CD4-positive, alpha-beta T cell treated with Interleukin-15 for 1 hour (primary cell): ENCODE results near the gene CNPY2.
A peak's percentile ranks its signal among the peaks of the same experiment; 100 is the strongest.
"Not testable (repeated sequence)": the region's sequence is repeated elsewhere in the genome, so short reads cannot be mapped to it uniquely, and the experiment has no call there.

Experiments used
- DNase-seq: peaks from one replicate; pipeline ENCODE4 v3.0.0-alpha.2; 2020

CNPY2 gene

GRCh38 chr12:56315622-56316473, at the start of gene CNPY2:
TSS of gene CNPY2 (minus strand) at chr12:56315988. CDS start at chr12:56315217, 771 bp downstream.
- peak; percentile 96 for DNase-seq

DNA sequence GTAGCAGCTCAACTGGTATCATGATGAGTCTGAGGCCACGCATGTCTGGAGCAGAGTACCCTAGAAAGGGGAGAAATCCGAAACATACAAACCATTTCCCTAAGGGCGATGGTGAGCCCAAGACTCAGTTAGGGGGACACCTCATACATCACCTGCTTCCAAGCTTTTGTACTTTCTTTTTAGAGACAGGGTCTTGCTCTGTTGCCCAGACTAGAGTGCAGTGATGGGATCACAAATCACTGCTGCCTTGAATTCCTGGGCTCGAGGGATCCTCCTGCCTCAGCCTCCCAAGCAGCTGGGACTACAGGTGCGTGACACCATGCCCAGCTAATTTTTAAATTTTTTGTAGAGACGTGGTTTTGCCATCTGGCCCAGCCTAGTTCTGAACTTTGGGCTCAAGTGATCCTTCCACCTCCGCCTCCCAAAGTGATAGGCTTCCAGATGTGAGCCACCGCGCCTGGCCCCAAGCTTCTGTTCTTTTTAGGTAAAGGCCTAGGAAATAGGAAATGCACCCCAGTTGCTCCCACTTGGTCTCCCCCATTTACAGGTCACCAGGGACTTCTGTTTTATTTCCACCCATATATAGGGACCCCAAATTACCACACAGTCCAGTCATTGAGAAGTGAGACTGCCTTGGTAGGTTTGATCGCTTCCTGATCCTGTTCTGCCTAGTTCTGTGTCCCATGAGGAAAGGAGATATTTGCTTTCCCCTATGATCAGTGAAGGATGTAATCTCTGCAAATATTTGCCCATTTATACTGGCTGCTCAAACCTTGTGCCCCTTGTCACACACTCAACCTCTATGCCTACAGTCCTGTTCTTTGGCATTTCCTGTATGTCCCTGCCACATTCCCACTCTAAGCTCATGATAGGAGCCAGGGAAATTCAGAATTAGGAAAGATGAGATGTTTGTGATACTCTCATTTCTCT, 46.6 kb upstream of the CNPY2 start, which contains the start of gene APOF:
Gene APOF, minus strand, starts transcription at position 728 of the 930 bp plus-strand sequence. Its CDS starts 112 bp downstream, at position 616.
- DNase-seq: no peak

GRCh38 chr12:56361487-56362129, 45.8 kb upstream of the CNPY2 start:
- DNase-seq: no peak

DNA sequence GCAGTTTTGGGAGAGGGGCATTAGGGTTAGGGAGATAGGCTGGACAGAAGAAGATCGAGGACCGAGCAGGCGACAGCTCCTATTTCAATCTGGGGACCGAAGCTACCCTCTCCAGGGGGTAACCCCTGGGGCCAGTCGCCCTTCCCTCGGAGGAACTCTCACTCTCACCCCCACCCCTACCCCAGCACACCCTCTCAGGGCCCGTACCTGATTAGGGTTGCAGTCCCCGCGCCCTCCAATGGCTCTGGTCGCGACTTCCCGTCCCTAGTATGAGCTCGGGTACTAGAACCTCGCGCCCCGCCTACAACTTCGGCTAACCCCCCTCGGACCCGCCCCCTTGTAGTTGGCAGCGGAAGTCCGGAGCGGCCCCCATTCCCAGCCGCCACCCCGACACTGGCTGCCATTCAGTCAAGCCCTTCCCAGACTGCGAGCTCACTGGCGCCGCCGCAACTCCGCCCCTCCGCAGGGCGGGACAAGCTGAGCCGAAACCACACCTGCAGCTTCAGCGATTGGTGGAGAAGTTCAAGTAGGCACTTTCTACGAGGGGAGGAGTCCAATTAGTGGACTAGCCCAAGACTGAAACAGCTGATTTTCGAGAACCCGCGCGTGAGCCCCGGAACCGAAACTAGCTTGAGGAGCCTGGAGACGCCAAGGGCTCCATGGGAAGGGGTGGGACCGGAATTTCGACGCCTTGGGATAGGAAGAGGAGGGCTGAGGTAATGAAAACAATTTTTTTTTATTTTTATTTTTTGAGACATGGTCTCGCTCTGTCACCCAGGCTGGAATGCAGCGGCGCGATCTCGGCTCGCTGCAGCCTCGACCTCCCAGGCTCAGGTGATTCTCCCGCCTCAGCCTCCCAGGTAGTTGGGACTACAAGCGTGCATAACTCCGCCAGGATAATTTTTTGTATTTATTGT, 44.3 kb upstream of the CNPY2 start, which contains the start of gene STAT2:
Gene STAT2, minus strand, starts transcription at position 257 of the 917 bp plus-strand sequence. CDS start 3,536 bp downstream, outside the sequence.
- peak; percentile 100 for DNase-seq

DNA sequence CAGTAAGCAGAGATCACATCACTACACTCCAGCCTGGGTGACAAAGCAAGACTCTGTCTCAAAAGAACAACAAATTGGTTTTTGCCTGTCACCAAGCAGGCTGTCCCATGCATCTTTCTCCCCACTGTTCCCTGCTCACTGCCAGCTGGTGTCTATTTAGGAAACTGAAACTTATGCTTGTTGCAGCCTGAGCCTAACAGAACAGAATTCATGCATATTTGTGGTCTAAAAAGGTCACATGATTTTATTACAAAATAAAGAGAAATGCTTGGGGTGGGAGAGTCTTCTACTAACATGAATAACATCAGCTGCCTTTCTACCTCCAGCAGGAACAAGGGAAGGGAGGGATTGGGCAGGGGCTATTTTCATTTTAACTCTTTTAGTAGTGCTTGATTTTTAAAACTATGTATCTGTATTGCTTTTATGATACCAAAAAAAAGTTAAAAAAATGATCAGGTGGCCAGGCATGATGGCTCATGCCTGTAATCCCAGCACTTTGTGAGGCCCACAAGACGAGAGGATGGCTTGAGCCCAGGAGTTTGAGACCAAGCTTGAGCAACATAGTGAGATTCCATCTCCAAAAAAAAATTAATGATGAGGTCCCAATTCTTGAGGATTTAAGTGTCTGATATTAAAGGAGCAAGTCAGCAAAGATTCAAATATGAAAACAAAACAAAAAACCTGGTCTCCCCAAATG, 43.2 kb upstream of the CNPY2 start:
- DNase-seq: no peak

DNA sequence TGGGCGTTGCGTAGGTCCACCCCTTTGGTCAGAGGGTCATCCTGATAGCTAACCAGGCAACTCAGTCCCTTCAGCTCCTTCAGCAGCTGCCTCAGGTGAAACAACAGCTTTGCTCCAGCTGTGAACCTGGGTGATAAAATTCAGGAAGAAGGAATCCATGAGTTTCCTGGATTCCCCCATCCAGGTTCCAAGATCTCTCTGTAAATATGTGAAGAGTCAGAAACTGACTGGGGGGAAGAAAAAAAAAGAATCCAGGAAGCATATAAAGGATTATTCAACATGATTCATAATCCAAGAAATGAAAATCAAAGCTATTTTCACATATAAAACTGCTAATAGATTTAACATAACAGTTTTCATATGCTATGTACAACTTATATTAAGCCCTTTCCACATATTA, 35.5 kb upstream of the CNPY2 start:
- no peak for DNase-seq

DNA sequence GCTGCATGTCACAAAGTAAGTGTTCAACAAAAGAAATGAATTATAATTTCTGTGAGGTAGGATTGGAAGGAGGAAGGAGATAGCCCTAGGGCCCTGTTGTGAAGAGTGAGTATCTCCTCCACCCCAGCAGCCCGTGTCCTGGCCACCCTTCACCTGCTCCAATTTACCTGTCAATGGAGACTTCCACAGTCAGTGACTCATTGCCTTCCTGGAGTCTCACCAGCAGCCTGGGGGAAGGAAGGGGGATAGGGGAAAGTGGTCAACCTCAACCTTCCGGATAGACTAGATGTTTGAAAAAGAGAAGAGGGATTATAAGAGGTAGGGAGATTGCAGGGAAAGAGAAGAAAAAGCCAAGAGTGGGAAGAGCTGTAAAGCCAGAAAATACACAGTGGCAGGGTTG, 34.9 kb upstream of the CNPY2 start:
- DNase-seq: no peak

DNA sequence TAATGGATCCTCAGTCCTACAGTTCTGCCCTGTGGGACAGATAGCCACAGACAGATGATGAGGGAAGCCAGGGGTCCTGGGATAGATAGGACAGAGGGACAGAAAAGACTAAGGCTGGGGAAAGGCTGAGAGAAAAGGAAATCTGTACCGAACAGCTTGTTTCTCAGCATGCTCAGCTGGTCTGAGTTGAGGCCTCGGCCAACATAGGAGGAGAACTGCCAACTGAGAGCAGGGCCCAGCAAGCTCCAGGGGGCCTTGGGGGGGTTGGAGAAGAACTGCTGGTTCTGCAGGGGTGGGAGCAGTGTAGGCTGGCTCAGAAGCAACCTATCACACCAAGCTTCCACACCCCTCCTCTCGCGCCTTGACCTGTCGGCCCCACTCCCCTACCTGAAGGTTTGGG, 33.0 kb upstream of the CNPY2 start:
- no peak for DNase-seq

GRCh38 chr12:56347255-56347654, 31.5 kb upstream of the CNPY2 start:
- not testable (repeated sequence) for DNase-seq

- no peak for DNase-seq
Measured at GRCh38 chr12:56346675-56347074, 30.9 kb upstream of the CNPY2 start.

DNA sequence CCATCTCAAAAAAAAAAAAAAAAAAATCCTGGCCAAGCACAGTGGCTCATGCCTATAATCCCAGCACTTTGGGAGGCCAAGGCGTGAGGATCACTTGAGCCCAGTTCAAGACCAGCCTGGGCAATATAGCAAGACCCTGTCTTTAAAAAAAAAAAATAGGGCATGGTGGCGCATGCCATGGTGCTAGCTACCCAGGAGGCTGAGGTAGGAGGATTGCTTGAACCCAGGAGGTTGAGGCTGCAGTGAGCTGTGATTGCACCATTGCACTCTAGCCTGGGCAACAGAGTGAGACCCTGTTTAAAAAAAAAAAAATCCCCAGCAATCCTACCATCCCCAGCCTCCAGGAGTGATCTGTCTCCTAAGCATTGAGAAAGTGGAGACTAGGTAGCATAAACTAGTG, 26.5 kb upstream of the CNPY2 start:
- not testable (repeated sequence) for DNase-seq

- DNase-seq: no peak
Measured at GRCh38 chr12:56341616-56342015, 25.8 kb upstream of the CNPY2 start.

DNA sequence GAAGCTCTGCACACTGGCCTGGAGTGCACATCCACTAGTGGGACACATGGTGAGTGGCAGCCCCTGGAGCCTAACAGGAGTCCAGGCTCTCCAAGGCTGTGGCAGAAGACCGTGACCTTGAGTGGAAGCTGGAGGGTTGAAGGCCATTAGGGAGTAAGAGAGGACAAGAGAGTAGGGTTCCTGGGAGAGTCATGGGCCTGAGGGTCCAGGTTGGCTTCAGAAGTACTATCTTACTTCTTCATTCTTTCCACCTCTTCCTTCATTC, 23.3 kb upstream of the CNPY2 start:
- no peak for DNase-seq

- DNase-seq: peak; percentile 91
Measured at GRCh38 chr12:56338308-56339157, 22.7 kb upstream of the CNPY2 start, which contains the start of gene IL23A. TSS of gene IL23A (plus strand) at chr12:56338884. CDS start at chr12:56339045, 161 bp downstream.

- peak; percentile 27 for DNase-seq
Measured at GRCh38 chr12:56337753-56338251, 22.0 kb upstream of the CNPY2 start.

GRCh38 chr12:56336361-56337167, 20.8 kb upstream of the CNPY2 start:
- DNase-seq: peak; percentile 67

GRCh38 chr12:56335527-56335926, 19.7 kb upstream of the CNPY2 start:
- not testable (repeated sequence) for DNase-seq

- DNase-seq: no peak
Measured at GRCh38 chr12:56334490-56334793, 18.7 kb upstream of the CNPY2 start.
